Mesenteric fat pad (tissue), 1 donor: ENCODE data around the gene NEBL. TPM values are rescaled to one million over a fixed set of nuclear protein-coding genes. Genes with fewer than 3 reads are reported as not detected.

Experiments used
- DNase-seq: peaks from one replicate; pipeline ENCODE4 v3.0.0-alpha.2; 2020; ENCODE audit warnings: low spot score
- total RNA-seq: library from RNA; stranded (reverse); fragmentation: NEBNext Ultra II Directional; extraction: Animal tissue kit (Norgen Biotek cat#: 25700); gene quantifications from one replicate; pipeline ENCODE4 v1.2.1, GENCODE V29; 2021
- donor health status: DM: yes; HTN: yes; CAD: no.

Gene NEBL
- total RNA-seq, 1 donor from 2014 or later = 0.80 TPM

DNA sequence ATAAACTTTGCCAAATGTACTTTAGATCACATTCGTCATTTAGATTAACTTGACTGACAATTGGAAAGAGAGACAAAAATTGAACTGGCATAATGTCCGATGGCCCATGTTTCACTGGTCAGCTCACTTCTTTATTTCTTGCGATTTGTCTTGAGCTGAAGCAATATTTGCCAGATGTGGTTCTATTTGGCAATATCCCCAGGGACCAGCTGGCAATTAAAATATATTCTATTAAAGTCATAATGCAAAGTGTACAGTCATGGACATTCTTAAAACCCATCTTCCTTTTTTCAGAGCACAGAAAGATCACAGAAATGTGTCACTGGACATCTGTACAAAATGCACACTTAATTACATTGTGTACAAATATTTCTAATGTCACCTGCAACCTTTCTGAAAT is 26.3 kb downstream of the NEBL start:
- no peak for DNase-seq

DNA sequence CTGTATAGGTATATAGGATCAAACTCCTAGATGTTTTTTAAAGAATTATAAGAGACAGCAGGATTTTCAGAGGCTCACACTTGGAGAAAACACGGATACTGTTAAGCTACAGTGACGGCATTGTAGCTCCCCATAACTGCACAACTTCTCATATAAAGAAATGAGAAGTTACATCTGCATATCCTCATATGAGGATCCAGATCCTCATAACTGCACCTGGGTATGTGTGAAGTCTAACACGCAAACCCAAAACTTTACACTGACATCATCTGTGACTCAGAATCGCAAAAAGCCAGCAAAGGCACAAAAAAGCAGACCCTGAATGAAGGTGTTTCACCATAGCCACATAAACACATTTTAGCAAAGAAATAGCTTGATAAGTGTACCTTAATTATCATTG is 34.1 kb downstream of the NEBL start:
- DNase-seq = no peak

DNA sequence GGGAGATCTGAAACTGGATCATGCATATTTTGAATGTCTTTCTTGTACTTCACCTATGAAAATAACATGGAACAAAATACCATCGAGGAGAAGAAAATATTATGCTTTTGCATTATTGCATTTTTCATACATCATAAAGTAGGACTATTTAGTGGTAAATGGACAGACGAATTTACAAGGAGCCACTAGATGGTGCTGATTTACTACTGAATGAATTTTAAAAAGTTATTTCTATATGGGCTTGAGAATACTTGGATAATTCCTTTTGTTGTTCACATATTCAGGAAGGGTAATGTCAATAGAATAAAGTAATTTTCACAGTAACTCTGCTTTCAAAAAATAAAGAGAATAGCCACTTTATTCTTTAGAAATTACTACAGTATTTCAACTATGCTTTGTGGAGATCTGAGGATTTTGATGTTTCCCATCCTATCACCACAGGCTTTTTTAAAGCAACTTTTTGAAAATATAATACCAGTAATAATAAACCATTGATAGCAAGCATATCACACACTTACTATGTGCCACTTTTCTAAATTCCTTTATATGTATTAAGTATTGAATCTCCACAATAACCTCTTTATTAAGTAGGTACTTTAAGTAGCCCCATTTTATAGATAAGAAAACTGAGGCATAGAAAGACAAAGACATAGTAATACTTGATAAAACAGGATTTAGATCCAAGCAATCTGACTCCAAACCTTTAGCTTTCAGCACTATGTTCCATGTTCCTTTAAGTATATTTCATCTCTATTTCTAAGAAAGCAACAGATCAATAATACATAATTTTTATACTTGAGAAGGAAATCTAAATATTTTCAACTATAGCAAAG is 38.6 kb downstream of the NEBL start:
- DNase-seq = no peak

DNA sequence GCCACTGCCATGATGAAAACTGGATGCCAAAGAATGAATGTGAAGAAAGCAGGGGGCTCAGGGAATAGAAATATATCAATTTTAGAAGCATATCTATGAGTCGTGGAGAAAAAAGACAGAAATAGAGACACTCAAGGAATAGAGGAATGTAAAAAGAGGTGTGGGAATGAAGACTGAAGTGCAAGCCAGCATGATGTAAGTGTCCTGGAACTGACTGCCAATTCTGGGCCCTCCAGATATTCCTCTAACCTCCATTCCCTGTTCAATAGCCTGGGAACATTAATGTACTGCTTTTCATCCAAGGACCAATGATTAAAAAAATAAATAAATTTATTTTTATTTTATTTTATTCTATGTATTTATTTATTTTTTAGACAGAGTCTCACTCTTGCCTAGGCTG is 40.6 kb downstream of the NEBL start:
- DNase-seq = no peak

DNA sequence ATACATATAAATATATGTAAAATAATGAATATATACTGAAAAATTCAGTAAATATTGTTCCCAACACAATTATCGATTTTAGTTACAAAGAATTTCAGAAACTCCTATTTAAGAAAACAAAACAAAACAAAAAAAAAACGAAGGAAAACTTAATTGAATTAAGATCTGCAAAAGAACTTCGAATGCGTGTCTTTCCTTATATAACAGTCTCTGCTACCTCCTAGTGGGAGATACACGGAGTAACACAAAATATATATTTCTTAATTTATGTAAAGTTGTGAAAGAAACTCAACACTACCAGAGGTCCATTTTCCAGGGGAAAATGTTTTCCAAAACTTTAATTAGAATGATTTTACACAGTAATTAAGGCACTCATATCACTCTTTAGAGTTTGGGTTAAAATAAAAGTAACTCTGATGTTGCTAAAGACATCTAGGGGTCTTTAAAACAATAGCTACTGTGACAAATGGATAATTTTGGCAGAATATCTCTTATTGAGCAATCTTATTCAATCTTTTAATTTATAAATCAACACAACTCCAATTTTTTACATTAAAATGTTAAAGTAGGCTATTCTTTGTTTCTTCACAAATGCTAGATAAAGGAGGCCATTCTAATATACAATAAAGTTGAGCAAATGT is 41.6 kb downstream of the NEBL start:
- no peak for DNase-seq

DNA sequence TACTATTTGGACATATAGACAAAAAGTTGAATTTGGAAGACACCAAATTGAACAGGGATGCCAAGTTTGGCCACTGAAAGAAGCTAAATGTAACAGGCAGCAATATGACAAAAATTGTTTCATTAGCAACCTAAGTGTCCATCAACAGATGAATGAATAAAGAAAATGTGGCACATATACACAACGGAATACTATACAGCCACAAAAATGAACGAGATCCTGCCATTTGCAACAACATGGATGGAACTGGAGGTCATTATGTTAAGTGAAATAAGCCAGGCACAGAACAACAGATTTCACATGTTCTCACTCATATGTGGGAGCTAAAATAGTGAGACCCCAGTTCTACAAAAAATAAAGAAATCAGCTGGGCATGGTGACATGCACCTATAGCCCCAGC is 43.8 kb downstream of the NEBL start:
- no peak for DNase-seq

DNA sequence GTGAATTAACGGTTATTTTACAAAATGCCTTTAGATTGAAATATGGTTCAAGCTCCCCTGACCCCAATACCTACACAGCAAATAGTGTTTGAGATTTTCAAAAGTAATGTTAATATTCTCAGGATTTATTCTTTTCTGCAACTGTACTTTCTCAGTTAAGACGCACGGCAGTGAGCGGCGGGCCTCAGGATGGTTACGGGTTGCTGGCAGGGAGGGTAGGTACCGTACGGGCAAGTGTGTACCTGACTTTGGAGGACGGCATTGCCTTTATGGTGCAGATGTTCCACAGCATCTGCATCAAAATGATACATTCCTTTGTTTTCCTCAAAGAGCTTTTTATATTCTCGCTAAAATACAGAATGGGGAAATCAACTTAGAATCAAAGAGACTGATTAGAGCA is 44.8 kb downstream of the NEBL start:
- DNase-seq = no peak

DNA sequence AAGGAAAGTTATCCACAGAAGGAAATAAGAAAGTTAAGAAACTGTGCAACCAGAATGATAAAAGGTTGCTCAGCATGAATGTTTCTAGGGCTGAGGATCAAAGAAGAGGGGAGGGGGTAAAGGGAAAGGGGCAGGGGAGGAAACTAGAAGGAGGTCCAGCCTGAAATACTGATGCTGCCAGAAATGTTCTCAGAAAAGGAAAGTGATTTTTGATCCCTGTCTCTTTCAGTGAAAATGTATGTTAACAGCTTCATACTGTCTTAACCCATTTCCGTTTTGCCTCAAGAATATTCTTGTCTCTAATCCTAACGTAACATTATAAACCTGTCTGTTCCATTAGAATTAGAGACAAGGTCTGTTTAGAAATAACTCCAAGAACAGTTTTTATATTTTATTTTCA is 49.6 kb downstream of the NEBL start:
- no peak for DNase-seq

DNA sequence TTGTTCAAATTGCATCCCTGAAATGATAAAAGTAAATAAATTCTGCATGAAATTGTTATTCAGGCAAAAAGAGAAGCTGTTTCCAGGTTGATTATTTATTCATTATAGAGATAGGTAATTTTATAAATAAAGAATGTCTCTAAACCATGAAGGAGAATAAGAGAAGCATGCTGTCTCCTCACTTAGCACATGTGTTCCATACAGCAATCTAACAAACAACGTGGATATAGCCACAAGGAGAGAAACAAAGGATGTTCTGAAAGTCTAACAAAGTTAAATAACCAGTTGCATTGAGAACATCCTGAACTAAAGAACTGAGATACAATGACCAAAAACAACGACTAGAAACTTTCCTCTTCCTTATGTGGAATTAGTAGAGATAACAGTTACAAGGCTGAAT is 50.8 kb downstream of the NEBL start:
- DNase-seq = no peak

DNA sequence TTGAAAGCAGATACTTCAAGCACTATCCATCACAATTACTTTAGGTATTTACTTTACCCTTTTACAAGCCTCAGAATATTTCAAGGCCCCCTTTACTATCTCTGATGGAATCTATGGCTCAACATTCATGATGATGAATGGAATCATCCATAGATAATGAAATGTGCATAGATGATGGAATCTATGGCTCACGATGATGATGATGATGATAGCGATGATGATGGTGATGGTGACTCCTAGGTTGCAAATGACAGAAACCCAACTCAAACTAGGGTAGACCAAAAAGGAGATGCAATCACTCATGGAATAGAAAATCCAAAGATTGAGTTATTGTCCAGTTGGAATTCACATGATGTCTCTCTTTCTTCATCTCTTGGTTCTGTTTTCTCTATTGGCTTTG is 55.7 kb downstream of the NEBL start:
- DNase-seq = no peak

DNA sequence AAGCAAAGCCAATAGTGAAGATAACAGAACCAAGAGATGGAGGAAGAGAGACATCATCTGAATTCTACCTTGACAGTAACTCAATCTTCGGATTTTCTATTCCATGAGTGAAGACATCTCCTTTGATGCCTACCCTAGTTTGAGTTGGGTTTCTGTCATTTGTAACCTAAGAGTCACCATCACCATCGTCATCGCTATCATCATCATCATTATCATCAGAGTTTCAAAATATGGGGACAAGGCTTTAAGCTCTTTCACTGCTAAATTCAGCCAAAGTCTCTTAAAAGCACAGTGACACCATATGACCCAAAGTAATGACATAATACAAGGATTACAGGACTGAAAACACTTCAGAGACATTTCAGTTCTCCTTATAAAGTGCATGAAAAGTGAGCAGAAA is 57.2 kb downstream of the NEBL start:
- DNase-seq = no peak

DNA sequence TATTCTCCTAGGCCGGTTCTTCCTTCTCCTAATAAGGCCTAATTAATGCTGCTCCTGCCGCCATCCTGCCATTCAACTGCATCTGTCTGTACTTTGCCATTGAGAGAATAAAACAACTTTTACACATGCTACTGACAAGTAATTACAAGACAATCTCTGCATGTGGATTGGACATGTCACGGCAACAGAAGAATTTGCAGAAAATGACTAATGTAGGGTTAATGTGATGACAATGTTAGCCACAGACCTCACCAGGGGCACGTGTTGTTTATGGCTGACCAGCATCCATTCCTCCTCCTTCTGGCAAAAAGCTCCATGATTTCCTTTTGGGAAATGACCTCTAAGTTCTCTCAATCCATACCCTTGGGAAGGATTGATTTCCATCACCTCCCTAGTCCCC is 58.0 kb downstream of the NEBL start:
- no peak for DNase-seq

DNA sequence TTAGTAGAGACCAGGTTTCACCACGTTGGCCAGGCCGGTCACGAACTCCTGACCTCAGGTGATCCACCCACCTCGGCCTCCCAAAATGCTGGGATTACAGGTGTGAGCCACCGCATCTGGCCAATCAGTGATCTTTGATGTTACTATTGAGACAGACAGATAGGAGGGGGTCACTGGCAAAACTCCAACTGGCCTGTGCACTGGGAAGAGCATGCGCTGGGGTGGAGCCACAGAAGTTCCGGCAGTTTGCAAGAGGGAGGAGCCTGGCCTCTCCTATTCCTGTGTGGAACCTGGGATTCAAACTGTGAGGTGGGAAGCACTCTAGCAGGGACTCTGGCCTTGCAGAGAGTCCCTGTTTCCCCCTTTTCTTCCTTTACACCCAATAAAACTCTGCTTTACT is 60.7 kb downstream of the NEBL start:
- no peak for DNase-seq

DNA sequence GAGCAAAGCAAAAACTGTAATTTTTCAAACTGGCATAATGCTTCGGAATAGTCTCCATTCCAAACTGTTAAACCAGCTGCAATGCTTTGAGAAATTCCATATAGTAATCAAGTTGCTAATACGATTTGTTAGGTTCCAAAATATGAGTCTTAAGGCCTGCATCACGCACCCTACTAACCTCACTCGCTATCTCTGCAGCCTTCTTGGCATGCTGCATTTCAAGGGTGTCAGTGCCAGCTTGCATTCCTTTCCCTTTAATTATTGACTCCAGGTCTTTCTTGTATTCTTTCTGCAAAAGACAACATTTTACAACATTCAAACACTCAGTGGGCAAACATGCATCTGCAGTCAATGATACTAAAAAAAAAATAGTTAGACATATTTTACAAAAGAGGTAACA is 61.8 kb downstream of the NEBL start:
- no peak for DNase-seq

DNA sequence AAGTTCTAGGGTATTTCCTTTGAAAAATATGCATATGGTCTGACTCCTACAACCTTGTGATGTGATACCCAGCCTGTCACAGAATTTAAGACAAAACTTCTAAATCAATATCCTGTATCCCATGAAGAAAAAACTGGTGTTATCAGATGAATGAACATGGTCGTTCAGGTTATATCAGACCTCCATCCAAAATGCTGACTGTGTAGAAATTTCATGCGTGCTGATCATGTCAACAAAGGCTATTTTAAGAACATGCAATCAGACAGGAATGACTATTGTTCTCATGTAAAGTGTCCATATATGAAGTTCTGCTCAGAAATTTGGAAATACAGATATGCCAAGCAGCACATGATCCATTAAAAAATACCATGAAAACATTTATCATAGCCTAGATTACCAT is 62.3 kb downstream of the NEBL start:
- DNase-seq = no peak

DNA sequence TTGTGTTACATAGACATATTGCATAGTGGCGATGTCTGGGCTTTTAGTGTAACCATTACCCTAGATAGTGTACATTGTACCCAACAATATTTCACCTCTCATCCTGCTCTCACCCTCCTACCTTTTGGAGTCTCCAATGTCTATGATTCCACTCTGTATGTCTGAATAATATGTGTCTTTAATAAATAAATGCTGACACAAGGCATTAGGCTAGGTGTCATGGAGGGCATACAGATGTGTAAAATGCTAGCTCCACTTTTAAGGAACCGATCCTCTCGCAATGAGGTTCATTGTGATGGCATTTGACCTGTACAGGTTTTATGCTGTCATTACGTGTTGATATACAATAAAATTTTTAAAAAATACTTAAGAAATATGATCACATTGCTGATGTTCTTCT is 74.3 kb downstream of the NEBL start:
- no peak for DNase-seq

DNA sequence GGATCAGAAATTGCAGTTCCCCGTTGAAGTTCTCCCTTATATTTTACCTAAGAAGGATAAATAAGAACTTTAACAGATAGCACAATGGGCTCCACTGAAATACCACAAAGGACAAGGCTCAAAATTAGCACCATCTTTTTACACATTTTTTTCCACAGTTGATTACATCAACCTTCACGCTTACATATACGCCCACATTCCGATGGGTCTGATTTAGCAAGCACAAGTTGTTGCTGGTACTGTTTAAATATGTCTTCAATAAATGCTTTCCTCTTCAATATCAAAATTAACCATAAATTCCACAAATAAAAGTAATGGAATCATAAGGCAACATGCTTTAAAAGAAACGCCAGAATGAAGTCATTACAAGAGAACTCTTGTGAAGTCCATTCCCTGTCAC is 79.5 kb downstream of the NEBL start:
- no peak for DNase-seq

DNA sequence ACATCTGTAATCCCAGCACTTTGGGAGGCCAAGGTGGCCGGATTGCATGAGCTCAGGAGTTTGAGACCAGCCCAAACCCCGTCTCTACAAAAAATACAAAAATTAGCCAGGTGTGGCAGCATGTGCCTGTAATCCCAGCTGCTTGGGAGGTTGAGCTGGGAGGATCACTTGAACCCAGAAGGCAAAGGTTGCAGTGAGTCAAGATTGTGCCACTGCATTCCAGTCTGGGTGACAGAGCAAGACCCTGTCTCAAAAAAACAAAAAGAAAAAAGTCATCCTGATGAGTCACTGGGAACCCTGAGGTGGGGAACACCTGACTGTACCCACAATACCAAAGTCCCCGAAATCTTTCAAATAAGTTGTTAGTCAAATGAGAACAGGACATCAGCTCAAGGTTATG is 80.0 kb downstream of the NEBL start:
- no peak for DNase-seq

DNA sequence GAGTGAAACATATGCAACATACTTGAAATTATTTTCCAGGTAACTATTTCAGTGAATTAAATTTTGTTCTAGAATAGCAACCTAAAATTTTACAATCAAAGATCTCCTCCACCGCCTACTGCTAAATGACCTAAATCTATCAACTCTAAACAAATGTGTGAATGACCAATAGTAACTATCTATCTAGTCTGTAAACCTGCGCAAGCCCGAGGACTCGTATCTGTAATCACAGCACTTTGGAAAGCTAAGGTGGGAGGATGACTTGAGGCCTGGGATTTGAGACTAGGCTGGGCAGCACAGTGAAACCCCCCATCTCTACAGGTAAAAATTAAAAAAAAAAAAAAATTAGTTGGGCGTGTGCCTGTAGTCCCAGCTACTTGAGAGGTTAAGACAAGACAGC is 83.0 kb downstream of the NEBL start:
- DNase-seq = no peak

DNA sequence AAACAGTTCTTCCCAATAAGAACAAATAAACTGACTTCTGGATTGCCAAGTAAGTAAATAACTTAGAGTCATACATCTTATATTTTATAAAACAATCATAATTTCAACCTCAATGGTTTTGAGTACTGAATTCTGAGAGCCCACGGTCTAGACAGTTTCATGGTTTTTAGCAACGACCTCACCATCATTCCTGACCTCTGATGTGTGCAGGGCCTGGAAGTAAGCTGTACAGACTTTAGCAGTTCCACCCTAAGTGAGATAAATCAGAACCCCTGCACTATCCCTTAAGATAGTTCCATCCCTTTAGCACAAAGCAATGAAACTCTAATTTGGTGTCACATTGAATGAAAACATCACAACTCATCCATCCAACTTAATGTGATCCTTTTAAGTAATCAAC is 86.0 kb downstream of the NEBL start:
- DNase-seq = no peak

DNA sequence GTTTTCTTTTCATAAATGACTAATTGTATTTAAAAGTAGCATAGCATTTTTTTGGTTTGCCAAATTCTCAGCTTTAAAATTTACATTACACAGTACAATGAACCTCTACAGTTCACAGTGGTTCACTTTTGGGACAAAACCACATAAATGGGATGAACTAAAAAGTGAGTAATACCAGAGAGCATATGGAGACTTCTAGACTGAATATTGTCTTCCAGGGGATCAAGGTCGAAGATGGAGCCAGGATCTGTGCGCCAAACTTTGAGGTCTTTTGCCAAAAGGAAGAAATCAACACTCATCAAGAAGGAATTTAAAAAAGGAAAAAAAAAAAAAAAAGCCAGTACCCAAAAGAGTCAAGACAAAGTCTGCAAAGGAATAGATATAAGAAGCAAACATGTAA is 87.5 kb downstream of the NEBL start:
- no peak for DNase-seq

DNA sequence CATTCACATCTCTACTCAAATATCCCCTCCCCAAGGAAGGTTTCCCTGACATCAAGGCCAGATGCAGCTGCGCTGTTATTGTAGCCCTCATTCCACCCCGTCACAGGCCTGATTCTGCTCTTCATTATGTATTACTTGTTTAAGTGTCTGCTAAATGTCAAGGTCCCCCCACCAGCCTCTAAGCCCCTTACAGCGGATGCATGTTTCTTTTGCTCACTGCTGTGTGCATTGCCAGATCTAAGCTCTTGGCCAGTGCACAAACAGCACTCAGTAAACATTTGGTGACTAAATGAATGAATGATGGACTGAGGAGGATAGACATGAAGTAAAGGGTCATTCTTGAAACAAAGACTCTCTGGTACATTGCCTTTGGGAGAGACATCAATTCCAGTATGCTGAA is 90.6 kb downstream of the NEBL start:
- DNase-seq = no peak

DNA sequence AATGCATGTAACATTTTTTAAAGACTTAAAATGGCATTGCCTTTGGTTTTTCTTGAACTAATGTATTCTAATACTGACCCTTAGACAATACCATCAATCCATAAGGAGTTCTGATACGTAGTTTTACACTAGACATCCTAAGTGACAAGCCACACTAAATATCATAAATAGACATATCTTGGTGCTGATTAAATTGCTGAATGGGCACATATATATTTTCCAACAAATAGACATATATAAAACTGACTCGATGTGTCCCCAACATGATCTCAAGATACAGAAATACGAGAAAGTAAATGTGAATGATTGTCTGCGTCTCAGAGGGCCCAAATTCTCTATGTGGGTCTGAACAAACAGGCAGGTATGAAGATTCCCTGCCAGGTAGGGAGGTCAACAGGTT is 99.8 kb downstream of the NEBL start:
- no peak for DNase-seq
